Right ventricle myocardium inferior (tissue), 1 donor: ENCODE data around the gene TRABD2B. TPM values are rescaled to one million over a fixed set of nuclear protein-coding genes. Genes with fewer than 3 reads are reported as not detected.

Source experiments
- ATAC-seq: fragments of 200-7000 bp; cut with Tn5 transposase; one replicate; pipeline ENCODE4 v1.9.1; 2020; ENCODE audit warnings: mild to moderate bottlenecking, moderate library complexity
- DNase-seq: peaks from one replicate; pipeline ENCODE4 v3.0.0; 2021; ENCODE audit errors: missing footprints
- intact Hi-C: fragments of 100-400 bp; cut with DNase I; formaldehyde crosslinking; loops from one replicate; pipeline ENCODE4 v1.11.0; 2022
- total RNA-seq: library from RNA; stranded (reverse); fragmentation: NEBNext Ultra II Directional; extraction: Animal tissue kit (Norgen Biotek cat#: 25700); gene quantifications from one replicate; pipeline ENCODE4 v1.2.1, GENCODE V29; 2021
- donor health status: DM: no; HTN: yes; CAD: no; lungs with severe emphysema.

TRABD2B gene
- total RNA-seq, 1 donor from 2014 or later = 0.57 TPM

GRCh38 chr1:47805921-47806361, 191.2 kb downstream of the TRABD2B start:
- ATAC-seq (no peak), DNase-seq (no peak)
- intact Hi-C loops = no loop called here

DNA sequence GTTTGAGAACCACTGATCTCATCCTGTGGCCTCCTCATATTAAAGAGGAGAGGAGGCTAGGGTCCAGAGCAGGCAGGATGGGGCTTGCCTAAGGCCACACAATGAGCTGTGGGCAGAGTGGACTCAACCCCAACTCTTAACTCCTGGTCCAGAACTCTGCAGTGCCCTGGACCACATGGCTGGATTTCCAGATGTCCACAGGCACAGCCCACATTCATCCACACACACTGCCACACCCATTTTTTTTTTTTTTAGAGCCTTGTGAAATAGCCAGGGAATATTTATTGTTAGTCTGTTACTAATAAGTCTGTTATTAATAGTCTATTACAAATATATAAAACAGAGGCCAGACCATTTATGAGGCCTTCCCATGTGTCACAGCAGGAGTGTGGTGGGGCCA, 192.2 kb downstream of the TRABD2B start:
- ATAC-seq (no peak), DNase-seq (no peak)
- intact Hi-C loops = no loop called here

DNA sequence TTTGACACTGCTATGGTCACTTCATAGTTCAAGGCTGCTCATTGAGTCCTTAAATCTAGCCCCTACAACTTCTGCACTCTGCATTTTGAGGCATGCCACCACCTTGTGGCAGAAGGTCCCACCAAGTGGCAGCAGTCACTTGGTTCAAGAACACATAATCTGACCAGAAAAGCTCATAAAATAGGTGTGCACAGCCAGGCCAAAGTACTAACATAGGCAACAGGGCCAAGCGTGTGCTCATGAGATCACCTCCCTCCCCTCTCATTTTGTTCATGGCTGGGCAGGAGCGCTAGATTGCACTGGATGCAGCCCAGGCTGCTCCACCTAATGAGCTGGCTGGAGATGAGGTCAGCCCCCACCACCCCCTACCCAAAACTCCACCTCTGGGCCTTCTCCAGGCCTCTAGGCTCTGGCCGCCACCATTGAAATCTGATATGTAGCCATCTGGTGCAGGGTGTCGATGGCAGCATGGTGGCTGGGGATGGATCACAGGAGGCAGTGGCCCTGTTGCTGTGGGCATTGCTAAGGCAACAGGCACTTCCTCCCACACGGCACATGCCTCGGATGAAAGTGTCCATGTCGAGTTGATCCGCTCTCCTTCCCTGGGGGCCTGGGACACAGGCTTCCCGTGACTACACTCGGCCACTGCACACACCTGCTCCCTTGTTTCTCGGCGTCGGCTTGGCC, 193.2 kb downstream of the TRABD2B start:
- intact Hi-C loops = no loop called here
- ATAC-seq (peak; percentile 19), DNase-seq (peak; percentile 23)

DNA sequence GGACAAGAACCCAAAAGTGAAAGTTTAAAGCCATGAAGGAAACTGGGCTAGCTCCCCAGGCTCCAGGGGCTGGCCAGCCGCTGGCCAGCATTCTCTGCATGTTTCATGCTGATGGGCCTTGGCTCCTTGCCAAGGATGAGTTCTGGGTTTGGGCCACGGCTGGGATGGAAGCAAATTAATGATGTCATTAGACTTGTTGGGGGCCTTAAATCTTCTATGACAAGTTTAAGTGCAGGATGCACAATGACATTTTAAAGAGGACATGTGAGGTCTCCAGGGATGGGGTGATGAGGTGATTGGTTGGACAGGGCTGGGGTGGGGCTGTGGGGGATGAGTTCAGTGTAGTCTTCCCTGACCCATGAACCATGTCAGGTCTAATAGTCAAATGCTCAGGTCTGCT, 199.6 kb downstream of the TRABD2B start:
- intact Hi-C loops = no loop called here
- ATAC-seq (no peak), DNase-seq (peak; percentile 51)

GRCh38 chr1:47796626-47797025, 200.6 kb downstream of the TRABD2B start:
- intact Hi-C loops = no loop called here
- no peak for DNase-seq
- ATAC-seq = no peak

- peak; percentile 41 for DNase-seq
- no peak for ATAC-seq
- intact Hi-C loops = no loop called here
These were observed 202.1 kb downstream of the TRABD2B start for GRCh38 chr1:47795102-47795501.

GRCh38 chr1:47794530-47794929, 202.7 kb downstream of the TRABD2B start:
- no peak for ATAC-seq
- intact Hi-C loops = no loop called here
- DNase-seq = peak; percentile 6

- DNase-seq (peak; percentile 30), ATAC-seq (no peak)
- intact Hi-C loops = no loop called here
These were observed 203.1 kb downstream of the TRABD2B start for GRCh38 chr1:47794081-47794480.

GRCh38 chr1:47793563-47793962, 203.6 kb downstream of the TRABD2B start:
- no peak for ATAC-seq
- intact Hi-C loops = no loop called here

DNA sequence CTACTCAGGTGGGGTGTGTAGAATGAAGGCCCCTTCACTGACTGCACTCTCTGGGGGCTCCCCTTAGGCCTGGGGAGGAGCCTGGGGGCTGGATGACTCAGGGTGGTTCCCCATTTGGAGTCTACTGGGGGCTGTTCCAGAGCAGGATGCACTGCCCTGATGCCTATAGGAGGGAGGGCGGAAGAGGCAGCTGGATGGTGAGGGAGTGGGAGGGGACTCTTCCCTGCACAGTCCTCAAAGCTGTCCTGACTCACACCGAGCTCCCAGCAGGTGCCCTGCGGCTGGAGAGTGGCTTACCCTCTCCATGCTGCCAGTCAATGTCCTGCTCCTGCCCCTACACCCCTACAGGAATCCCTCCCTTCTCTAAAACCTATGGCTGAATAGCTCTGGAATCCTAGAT, 204.4 kb downstream of the TRABD2B start:
- intact Hi-C loops = no loop called here
- peak; percentile 49 for DNase-seq
- no peak for ATAC-seq

More at GRCh38 chr1:47793563-47793962, 203.6 kb downstream of the TRABD2B start:
- peak; percentile 7 for DNase-seq

DNA sequence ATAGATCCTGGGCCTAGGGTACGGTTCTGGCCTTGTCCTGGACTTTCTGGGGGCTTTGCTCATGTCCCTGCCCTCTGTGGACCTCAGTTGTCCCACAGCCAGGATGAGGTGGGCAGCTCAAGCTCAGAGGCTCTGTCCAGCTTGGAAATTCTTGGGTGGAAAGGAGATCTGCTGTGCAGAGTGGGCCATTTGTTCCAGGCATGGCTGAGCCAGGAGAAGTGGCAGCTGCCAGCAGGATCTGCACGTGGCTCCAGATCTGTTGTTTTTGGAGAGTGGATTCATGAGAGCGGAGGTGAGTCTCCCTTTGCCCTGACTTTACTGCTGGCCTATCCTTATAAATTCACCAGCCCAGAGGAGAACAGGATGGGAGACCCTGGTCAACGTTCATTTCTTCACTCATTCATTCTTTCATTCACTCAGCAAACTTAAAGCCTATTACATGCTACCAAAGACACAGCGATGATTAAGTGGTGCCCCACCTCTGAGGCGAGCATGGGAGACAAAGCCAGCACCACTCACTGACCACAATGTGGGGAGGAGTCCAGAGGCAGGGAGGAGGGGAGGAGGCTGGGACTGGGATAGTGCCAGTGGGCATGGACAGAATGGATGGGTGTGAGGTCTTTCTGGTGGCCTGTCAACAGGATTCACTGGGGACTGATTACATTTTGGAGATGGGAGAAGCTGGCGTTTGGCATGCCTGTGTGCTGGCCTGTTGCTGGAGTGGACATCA, 205.1 kb downstream of the TRABD2B start:
- intact Hi-C loops = no loop called here
- peak; percentile 41 for DNase-seq
- ATAC-seq = no peak

GRCh38 chr1:47788761-47789160, 208.4 kb downstream of the TRABD2B start:
- ATAC-seq (no peak), DNase-seq (no peak)
- intact Hi-C loops = no loop called here

GRCh38 chr1:47787560-47787959, 209.6 kb downstream of the TRABD2B start:
- intact Hi-C loops = no loop called here
- ATAC-seq = no peak
- DNase-seq = no peak

DNA sequence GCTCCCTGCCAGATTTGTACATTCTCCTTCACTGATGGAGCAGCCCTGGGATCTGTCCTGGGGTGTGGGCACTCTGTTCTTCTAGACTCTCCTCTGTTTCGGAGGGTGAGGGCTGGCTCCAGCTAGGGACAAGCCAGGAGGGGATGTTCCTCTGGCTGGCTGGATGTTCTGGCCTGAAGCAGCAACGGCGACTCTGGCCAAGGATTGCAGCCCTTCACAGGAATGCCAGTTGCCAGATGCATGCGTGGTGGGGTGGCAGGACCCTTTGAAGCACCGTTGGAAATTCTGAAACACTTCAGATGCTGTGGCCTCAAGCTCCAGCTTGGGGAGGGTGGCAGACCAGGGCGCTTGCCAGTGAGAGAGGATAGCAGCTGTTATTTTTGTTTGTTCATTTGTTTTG, 210.9 kb downstream of the TRABD2B start:
- ATAC-seq (no peak), DNase-seq (peak; percentile 60)
- intact Hi-C loops = no loop called here

GRCh38 chr1:47785561-47786271, 211.5 kb downstream of the TRABD2B start:
- intact Hi-C loops = no loop called here
- DNase-seq = peak; percentile 68
- ATAC-seq = peak; percentile 64

DNA sequence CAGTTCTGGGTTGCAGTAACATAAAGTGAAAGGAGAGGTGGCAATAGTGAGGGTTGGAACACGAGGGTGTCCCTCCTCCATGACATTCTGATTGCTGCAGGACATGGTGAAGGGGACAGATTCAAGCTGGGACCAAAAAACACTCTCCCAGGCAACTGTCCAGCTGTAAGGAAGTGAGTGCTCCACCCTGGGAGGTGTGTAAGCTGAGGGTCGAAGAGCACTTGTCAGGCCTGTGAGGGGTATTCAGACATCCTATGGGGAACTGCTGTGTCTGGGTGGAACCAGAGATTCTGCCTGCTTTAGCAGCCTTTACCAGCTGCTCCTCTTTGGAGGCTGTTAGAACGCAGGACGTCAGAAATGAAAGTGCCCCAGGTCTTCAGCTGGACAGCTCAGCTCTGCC, 212.1 kb downstream of the TRABD2B start:
- DNase-seq = peak; percentile 14
- no peak for ATAC-seq
- intact Hi-C loops = no loop called here

- ATAC-seq (no peak), DNase-seq (no peak)
- intact Hi-C loops = loop anchor here (5.0 kb wide), 1 partner anchor 47 kb away; no protein-coding TSS in a partner anchor
These were observed 212.7 kb downstream of the TRABD2B start for GRCh38 chr1:47784497-47784822.

DNA sequence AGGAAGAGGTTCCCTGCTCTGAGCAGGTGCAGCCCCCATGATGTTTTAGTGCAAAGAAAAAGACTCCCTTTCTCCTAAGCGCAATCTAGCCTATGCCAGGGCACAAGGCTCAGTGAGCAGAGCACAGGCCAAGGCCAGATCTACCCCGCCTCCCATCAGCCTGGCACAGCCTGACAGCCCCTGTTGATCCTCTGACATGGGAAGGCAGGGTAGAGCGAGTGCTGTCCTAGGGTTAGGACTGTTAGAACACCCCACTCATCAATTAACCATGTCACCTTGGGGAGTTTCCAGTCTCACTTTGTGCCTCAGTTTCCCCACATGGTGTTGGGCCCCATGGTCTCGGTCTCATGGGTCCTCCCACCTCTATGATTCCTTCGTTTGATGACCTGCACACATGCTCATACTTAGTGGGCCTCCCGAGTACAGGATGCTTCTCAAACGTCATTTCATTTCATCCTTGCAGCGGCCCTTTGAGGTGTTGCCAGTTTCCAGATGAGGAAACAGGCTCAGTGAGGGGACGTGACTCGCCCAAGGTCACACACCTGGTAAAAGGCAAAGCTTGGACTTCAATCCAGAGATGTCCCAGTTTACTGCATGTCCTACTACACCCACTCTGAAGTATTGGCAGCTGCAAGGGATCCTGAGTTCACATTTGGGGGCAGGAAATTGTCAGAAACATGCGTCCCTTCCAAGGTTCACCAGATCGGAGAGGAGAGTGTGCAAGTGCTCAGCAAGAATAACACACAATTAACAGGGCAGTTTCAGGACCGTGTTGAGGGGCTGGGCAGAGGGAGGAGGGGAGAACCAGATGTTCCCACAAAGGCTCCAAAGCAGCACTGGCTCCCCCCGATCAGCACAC, 213.3 kb downstream of the TRABD2B start:
- peak; percentile 49 for DNase-seq
- no peak for ATAC-seq
- intact Hi-C loops = loop anchor here (5.0 kb wide), 1 partner anchor 47 kb away; no protein-coding TSS in a partner anchor
